K562 (cell line): ENCODE measurements around the gene S100A3. TPM values are rescaled to one million over a fixed set of nuclear protein-coding genes. Genes with fewer than 3 reads are reported as not detected.

ENCODE experiments used
- ADNP ChIP-seq: fragments of 200-800 bp; sonication (Bioruptor generic); IDR thresholded peaks from 2 replicates; pipeline ENCODE4 v1.6.1; 2016; ENCODE audit warnings: missing genetic modification characterization, missing compliant biosample characterization
- BCOR ChIP-seq: fragments of 450-650 bp; IDR thresholded peaks from 2 replicates; pipeline ENCODE4 v1.6.1; 2016
- CREBBP ChIP-seq: IDR thresholded peaks from one replicate; pipeline ENCODE4 v1.6.1; 2012; ENCODE audit warnings: low read depth, mild to moderate bottlenecking, control low read depth, inconsistent platforms, low read length
- CXXC5 ChIP-seq: fragments of 250-450 bp; sonication (Bioruptor Pico); IDR thresholded peaks from 2 replicates; pipeline ENCODE4 v1.8.0; 2022; ENCODE audit warnings: inconsistent platforms, mild to moderate bottlenecking, moderate library complexity
- HDAC1 ChIP-seq, 2 experiments: fragments of 450-650 bp; IDR thresholded peaks; 2 replicates each; pipeline ENCODE4 v1.6.1; 2016 to 2017; ENCODE audit warnings: inconsistent platforms in 1 of 2, mild to moderate bottlenecking in 1 of 2, moderate library complexity in 1 of 2
- KLF1 ChIP-seq: fragments of 450-650 bp; IDR thresholded peaks from 2 replicates; pipeline ENCODE4 v1.6.1; 2016; ENCODE audit warnings: missing genetic modification characterization, missing compliant biosample characterization
- MTF1 ChIP-seq: fragments of 250-450 bp; sonication (Bioruptor Pico); IDR thresholded peaks from 2 replicates; pipeline ENCODE4 v1.9.0; 2021; ENCODE audit warnings: moderate library complexity, mild to moderate bottlenecking, inconsistent platforms, borderline replicate concordance
- NFE2 ChIP-seq: IDR thresholded peaks from 2 replicates; pipeline ENCODE4 v1.6.1; 2014; ENCODE audit warnings: antibody characterized with exemption, low read depth
- NFXL1 ChIP-seq: fragments of 450-650 bp; formaldehyde crosslinking; IDR thresholded peaks from 2 replicates; pipeline ENCODE4 v1.4.0; 2021; ENCODE audit warnings: mild to moderate bottlenecking
- NR2C2 ChIP-seq, 2 experiments: fragments of 200-800 bp in 1 of 2; sonication (Bioruptor generic) in 1 of 2; sonication (generic) in 1 of 2; formaldehyde crosslinking in 1 of 2; IDR thresholded peaks; 2 replicates each; pipeline versions ENCODE4 v1.6.1 to v1.8.0; 2016 to 2022; ENCODE audit warnings: mild to moderate bottlenecking in 1 of 2, missing compliant biosample characterization in 1 of 2, missing genetic modification characterization in 1 of 2, missing genetic modification reagents in 1 of 2
- PTBP1 ChIP-seq: fragments of 200-400 bp; formaldehyde crosslinking; IDR thresholded peaks from 2 replicates; pipeline ENCODE4 v1.6.1; 2017; ENCODE audit warnings: low read depth, low read length
- RCOR1 ChIP-seq, 2 experiments: IDR thresholded peaks; 2 replicates each; pipeline ENCODE4 v1.6.1; 2012; ENCODE audit warnings: low read depth in 2 of 2, low read length in 2 of 2, borderline replicate concordance in 1 of 2, improper control_type of control experiment in 1 of 2
- SMARCA4 ChIP-seq: fragments of 450-650 bp; IDR thresholded peaks from 2 replicates; pipeline ENCODE4 v1.6.1; 2016
- TEAD4 ChIP-seq, 2 experiments: sonication (generic) in 1 of 2; formaldehyde crosslinking in 1 of 2; IDR thresholded peaks; 2 replicates each; pipeline versions ENCODE4 v1.6.1 to v1.8.0; 2012 to 2022; ENCODE audit warnings: borderline replicate concordance in 1 of 2, inconsistent platforms in 1 of 2, low read length in 1 of 2, mild to moderate bottlenecking in 1 of 2, missing genetic modification reagents in 1 of 2
- ZNF324 ChIP-seq: fragments of 250-450 bp; sonication (Bioruptor Pico); IDR thresholded peaks from 2 replicates; pipeline ENCODE4 v1.4.0; 2020; ENCODE audit warnings: mild to moderate bottlenecking
- ZNF347 ChIP-seq: fragments of 450-650 bp; formaldehyde crosslinking; IDR thresholded peaks from 2 replicates; pipeline ENCODE4 v1.4.0; 2020; ENCODE audit warnings: low read depth, mild to moderate bottlenecking, moderate library complexity
- ZNF717 ChIP-seq: fragments of 250-450 bp; sonication (Bioruptor Pico); IDR thresholded peaks from 2 replicates; pipeline ENCODE4 v1.5.0; 2021
- ZSCAN29 ChIP-seq: fragments of 450-650 bp; IDR thresholded peaks from 2 replicates; pipeline ENCODE4 v1.6.1; 2017
- polyA plus RNA-seq, 8 experiments: library from polyadenylated mRNA; depleted of rRNA in 4 of 8; stranded (reverse) in 5 of 8; unstranded in 3 of 8; fragments of >200 nt; fragmentation: Nextera tagmentation in 2 of 8; fragmentation: Illumina TruSeq in 1 of 8; extraction: Ambion mirVana in 2 of 8; extraction: Trizol in 1 of 8; gene quantifications; 2 replicates each; pipeline versions ENCODE4 v1.2.1 to v1.2.3, GENCODE V29; 2011 to 2014; ENCODE audit warnings: inconsistent platforms in 1 of 8, missing spikeins in 1 of 8
- total RNA-seq, 7 experiments: library from RNA; depleted of rRNA in 6 of 7; stranded (reverse); fragments of >200 nt in 6 of 7; fragmentation: Illumina TruSeq in 2 of 7; extraction: Trizol in 2 of 7; gene quantifications; 2 replicates each; pipeline versions ENCODE4 v1.2.1 to v1.2.3, GENCODE V29; 2011 to 2021; ENCODE audit warnings: low replicate concordance in 1 of 7
- TF ChIP-seq, protein P1 (sequence below): fragments of 450-650 bp; formaldehyde crosslinking; IDR thresholded peaks from 2 replicates; pipeline ENCODE4 v1.4.0; 2020; ENCODE audit warnings: mild to moderate bottlenecking, moderate library complexity
- TF ChIP-seq, protein P2 (sequence below): fragments of 200-400 bp; formaldehyde crosslinking; IDR thresholded peaks from 2 replicates; pipeline ENCODE4 v1.6.1; 2017; ENCODE audit warnings: mild to moderate bottlenecking, low read depth, low read length, moderate library complexity

S100A3 gene
- total and polyA plus RNA-seq, 9 of the 15 experiments (the other 6 are each of a cell fraction or from before 2014, with no cell fraction given) = 0.08 to 1.7 (median 0.18) TPM; not detected in 4

GRCh38 chr1:153547560-153548551 lies 1.2 kb downstream of the S100A3 start (continued):
- TF ChIP-seq CREBBP (no peak), ADNP (tag) (peak; percentile 88), SMARCA4 (no peak), NR2C2 (CRISPR knock-in tag; IDR thresholded peaks at IDR 0.05) (no peak), NR2C2 (tag; IDR thresholded peaks at IDR 0.05) (no peak), NFXL1 (CRISPR knock-in tag) (no peak), HDAC1 (IDR thresholded peaks at IDR 0.05) (peak in 1 of 2 experiments; percentile 15; a peak in 1 of 4 replicates), NFE2 (peak; percentile 51; the same call in 1 of the 2 replicates), ZNF717 (CRISPR knock-in tag) (no peak), MTF1 (no peak), TEAD4 (IDR thresholded peaks at IDR 0.05; ENCODE audit: low read length) (no peak), TEAD4 (CRISPR knock-in tag; IDR thresholded peaks at IDR 0.05; ENCODE audit: borderline replicate concordance) (no peak), ZSCAN29 (no peak), BCOR (peak; percentile 98), CXXC5 (CRISPR knock-in tag) (no peak), ZNF347 (no peak), RCOR1 (IDR thresholded peaks at IDR 0.05; ENCODE audit: borderline replicate concordance in 1 of 2, low read depth in 2 of 2, low read length in 2 of 2) (peak in 1 of 2 experiments; percentile 69; a peak in 1 of 4 replicates), ZNF324 (CRISPR knock-in tag) (no peak), KLF1 (tag) (no peak), PTBP1 (0 out of 2 replicates have a peak, but pooled peaks have one; percentile 54)
- TF ChIP-seq, protein P1, sequence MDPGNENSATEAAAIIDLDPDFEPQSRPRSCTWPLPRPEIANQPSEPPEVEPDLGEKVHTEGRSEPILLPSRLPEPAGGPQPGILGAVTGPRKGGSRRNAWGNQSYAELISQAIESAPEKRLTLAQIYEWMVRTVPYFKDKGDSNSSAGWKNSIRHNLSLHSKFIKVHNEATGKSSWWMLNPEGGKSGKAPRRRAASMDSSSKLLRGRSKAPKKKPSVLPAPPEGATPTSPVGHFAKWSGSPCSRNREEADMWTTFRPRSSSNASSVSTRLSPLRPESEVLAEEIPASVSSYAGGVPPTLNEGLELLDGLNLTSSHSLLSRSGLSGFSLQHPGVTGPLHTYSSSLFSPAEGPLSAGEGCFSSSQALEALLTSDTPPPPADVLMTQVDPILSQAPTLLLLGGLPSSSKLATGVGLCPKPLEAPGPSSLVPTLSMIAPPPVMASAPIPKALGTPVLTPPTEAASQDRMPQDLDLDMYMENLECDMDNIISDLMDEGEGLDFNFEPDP (CRISPR knock-in tag) = no peak
- TF ChIP-seq, protein P2, sequence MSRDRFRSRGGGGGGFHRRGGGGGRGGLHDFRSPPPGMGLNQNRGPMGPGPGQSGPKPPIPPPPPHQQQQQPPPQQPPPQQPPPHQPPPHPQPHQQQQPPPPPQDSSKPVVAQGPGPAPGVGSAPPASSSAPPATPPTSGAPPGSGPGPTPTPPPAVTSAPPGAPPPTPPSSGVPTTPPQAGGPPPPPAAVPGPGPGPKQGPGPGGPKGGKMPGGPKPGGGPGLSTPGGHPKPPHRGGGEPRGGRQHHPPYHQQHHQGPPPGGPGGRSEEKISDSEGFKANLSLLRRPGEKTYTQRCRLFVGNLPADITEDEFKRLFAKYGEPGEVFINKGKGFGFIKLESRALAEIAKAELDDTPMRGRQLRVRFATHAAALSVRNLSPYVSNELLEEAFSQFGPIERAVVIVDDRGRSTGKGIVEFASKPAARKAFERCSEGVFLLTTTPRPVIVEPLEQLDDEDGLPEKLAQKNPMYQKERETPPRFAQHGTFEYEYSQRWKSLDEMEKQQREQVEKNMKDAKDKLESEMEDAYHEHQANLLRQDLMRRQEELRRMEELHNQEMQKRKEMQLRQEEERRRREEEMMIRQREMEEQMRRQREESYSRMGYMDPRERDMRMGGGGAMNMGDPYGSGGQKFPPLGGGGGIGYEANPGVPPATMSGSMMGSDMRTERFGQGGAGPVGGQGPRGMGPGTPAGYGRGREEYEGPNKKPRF = no peak
